Superior temporal gyrus (tissue), 1 donor: ENCODE results near the gene NFS1.
A peak's percentile ranks its signal among the peaks of the same experiment; 100 is the strongest.
"Not testable (repeated sequence)": the region's sequence is repeated elsewhere in the genome, so short reads cannot be mapped to it uniquely, and the experiment has no call there.

Source experiments
- DNase-seq: peaks from one replicate; pipeline ENCODE4 v3.0.0-alpha.2; 2016; ENCODE audit errors: extremely low spot score

The NFS1 gene

GRCh38 chr20:35699127-35699956 is at the start of gene NFS1, which contains the start of gene ROMO1:
TSS of gene NFS1 (minus strand) at chr20:35699352. CDS start at chr20:35699288, 64 bp downstream.
TSS of gene ROMO1 (plus strand) at chr20:35699405. CDS start at chr20:35699633, 228 bp downstream.
- peak; percentile 88 for DNase-seq

- not testable (repeated sequence) for DNase-seq
Measured at GRCh38 chr20:35744492-35744841, 45.3 kb upstream of the NFS1 start.

- DNase-seq: no peak
Measured at GRCh38 chr20:35743693-35744491, 44.7 kb upstream of the NFS1 start.

GRCh38 chr20:35742741-35743523 is 43.8 kb upstream of the NFS1 start:
- DNase-seq: peak; percentile 62

- peak; percentile 100 for DNase-seq
Measured at GRCh38 chr20:35741892-35742740, 43.0 kb upstream of the NFS1 start, which contains the start of gene RBM39. TSS of gene RBM39 (minus strand) at chr20:35742260. CDS start at chr20:35740874, 1,386 bp downstream.

GRCh38 chr20:35739294-35740163 is 40.4 kb upstream of the NFS1 start:
- no peak for DNase-seq

- DNase-seq: no peak
Measured at GRCh38 chr20:35738410-35739179, 39.4 kb upstream of the NFS1 start.

- DNase-seq: no peak
Measured at GRCh38 chr20:35737865-35738333, 38.7 kb upstream of the NFS1 start.

- DNase-seq: no peak
Measured at GRCh38 chr20:35735826-35736470, 36.8 kb upstream of the NFS1 start.

- no peak for DNase-seq
Measured at GRCh38 chr20:35734777-35735649, 35.9 kb upstream of the NFS1 start.

- no peak for DNase-seq
Measured at GRCh38 chr20:35734374-35734773, 35.2 kb upstream of the NFS1 start.

GRCh38 chr20:35732644-35732982 is 33.5 kb upstream of the NFS1 start:
- DNase-seq: no peak

- no peak for DNase-seq
Measured at GRCh38 chr20:35731862-35732643, 32.9 kb upstream of the NFS1 start.

- DNase-seq: no peak
Measured at GRCh38 chr20:35731469-35731788, 32.3 kb upstream of the NFS1 start.

GRCh38 chr20:35730583-35731468 is 31.7 kb upstream of the NFS1 start:
- no peak for DNase-seq
